ENCODE results near the gene SNAPC4. TPM values are rescaled to one million over a fixed set of nuclear protein-coding genes. Genes with fewer than 3 reads are reported as not detected.

SNAPC4 gene
- total and polyA plus RNA-seq, 4 donors: 6.8 to 12.4 (median 9.8) TPM

GRCh38 chr9:136432591-136432990, 32.6 kb upstream of the SNAPC4 start:
- peaks cover 2 to 8% (median 7%) of the 10 kb centered on the region in 5 donors for H3K4me1 ChIP-seq (ENCODE audit: control insufficient read depth in 5 of 5, insufficient read depth in 5 of 5, low read length in 5 of 5)
- no peaks in the 10 kb centered on the region for H3K27me3 ChIP-seq (ENCODE audit: control insufficient read depth in 3 of 3, insufficient read depth in 3 of 3, low read length in 2 of 3)
- peaks cover 0 to 41% (median 8%) of the 10 kb centered on the region in 4 donors for H3K36me3 ChIP-seq (ENCODE audit: control insufficient read depth in 4 of 4, insufficient read depth in 4 of 4, low read length in 4 of 4)
- DNase-seq: no peak
- no peak overlapping the region for H3K4me3 ChIP-seq
- TF ChIP-seq CTCF (IDR thresholded peaks at IDR 0.05; ENCODE audit: control extremely low read depth, extremely low read depth): no peak
- no peak overlapping the region for H3K9ac ChIP-seq (ENCODE audit: insufficient read depth in 1 of 2, low read length in 2 of 2)
- no peaks in the 10 kb centered on the region for H3K9me3 ChIP-seq (ENCODE audit: control insufficient read depth in 4 of 4, insufficient read depth in 3 of 4, low read length in 3 of 4)
- ATAC-seq (ENCODE audit: insufficient read depth, low FRiP score): no peak
- H3K27ac ChIP-seq (ENCODE audit: low read depth in 1 of 2, low read length in 1 of 2): no peak overlapping the region
- 90 to 95% methylated on average over 26 of the region's 26 CpGs for WGBS, 2 donors

DNA sequence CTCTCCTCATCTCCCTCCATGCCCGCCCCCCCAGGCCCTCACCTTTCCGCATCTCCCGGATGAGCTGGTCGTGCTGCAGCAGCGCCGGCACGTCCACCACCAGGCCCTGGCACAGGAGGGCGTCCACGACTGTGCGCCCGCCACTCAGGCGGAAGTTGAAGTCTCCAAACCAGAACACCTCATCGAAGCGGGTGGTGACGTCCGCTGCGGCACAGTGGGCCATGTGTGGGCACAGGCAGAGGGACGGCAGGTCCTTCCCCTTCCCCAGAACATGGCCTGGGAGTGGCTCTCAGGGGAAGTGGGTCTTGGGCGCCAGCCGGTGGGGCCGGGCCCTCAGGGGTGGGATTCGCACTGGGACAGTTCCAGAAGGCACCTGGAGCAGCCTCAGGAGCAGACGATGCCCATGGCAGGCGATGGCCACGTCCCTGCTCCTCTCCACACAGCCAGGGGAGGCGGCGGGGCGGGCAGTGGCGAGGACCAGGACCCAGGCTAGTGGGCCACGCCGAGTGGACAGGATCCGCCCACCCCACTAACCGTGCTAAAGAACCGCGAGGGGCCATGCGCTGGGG, 31.9 kb upstream of the SNAPC4 start:
- peaks cover 0 to 41% (median 4%) of the 10 kb centered on the region in 4 donors for H3K36me3 ChIP-seq (ENCODE audit: control insufficient read depth in 4 of 4, insufficient read depth in 4 of 4, low read length in 4 of 4)
- H3K4me3 ChIP-seq: no peak overlapping the region
- H3K27ac ChIP-seq (ENCODE audit: low read depth in 1 of 2, low read length in 1 of 2): no peak overlapping the region
- H3K27me3 ChIP-seq (ENCODE audit: control insufficient read depth in 3 of 3, insufficient read depth in 3 of 3, low read length in 2 of 3): no peaks in the 10 kb centered on the region
- no peak overlapping the region for H3K9ac ChIP-seq (ENCODE audit: insufficient read depth in 1 of 2, low read length in 2 of 2)
- peaks cover 0 to 1% (median under 1%) of the 10 kb centered on the region in 5 donors for H3K4me1 ChIP-seq (ENCODE audit: control insufficient read depth in 5 of 5, insufficient read depth in 5 of 5, low read length in 5 of 5)
- 94 to 95% methylated on average over 32 to 36 of the region's 36 CpGs for WGBS, 2 donors
- DNase-seq (no peak), ATAC-seq (ENCODE audit: insufficient read depth, low FRiP score) (no peak)
- H3K9me3 ChIP-seq (ENCODE audit: control insufficient read depth in 4 of 4, insufficient read depth in 3 of 4, low read length in 3 of 4): no peaks in the 10 kb centered on the region
- TF ChIP-seq CTCF (IDR thresholded peaks at IDR 0.05; ENCODE audit: control extremely low read depth, extremely low read depth): no peak

DNA sequence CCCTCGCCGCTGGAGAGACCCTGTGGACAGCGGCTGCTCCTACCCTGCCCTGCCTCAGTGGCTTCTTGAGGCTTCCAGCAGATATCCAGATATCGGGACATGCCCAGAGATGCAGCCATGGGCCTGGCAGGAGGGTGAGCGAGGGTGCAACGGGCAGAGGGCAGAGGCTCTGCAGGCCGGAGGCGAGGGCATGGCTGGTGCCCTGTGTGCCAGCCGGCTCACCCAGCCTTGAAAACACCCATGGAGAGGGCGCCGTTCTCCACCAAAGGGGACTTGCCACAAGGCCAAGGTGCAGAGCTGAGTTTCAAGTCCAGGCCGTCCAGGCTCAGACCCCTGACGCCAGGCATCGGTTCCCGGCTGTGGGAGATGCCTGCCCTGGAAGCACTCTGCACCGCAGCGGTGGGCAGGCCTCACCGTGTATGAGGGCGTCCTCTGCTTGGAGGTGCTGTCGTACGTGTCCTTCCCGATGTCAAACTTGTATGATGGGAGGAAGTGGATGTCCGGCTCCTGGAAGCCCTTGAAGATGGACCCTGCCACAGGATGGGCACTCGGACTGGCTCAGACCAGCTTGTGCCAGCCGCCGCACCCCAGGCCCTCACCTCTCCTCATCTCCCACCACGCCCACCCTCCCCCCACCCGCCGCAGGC, 30.7 kb upstream of the SNAPC4 start:
- H3K4me1 ChIP-seq (ENCODE audit: control insufficient read depth in 5 of 5, insufficient read depth in 5 of 5, low read length in 5 of 5): no peaks in the 10 kb centered on the region

More for the DNA sequence above, 30.7 kb upstream of the SNAPC4 start:
- no peak for TF ChIP-seq CTCF (IDR thresholded peaks at IDR 0.05; ENCODE audit: control extremely low read depth, extremely low read depth)
- Histone ChIP-seq H3K9me3 (ENCODE audit: control insufficient read depth in 4 of 4, insufficient read depth in 3 of 4, low read length in 3 of 4) (no peaks in the 10 kb centered on the region), H3K9ac (ENCODE audit: insufficient read depth in 1 of 2, low read length in 2 of 2) (no peak overlapping the region), H3K27me3 (ENCODE audit: control insufficient read depth in 3 of 3, insufficient read depth in 3 of 3, low read length in 2 of 3) (no peaks in the 10 kb centered on the region), H3K4me3 (no peak overlapping the region), H3K36me3 (ENCODE audit: control insufficient read depth in 4 of 4, insufficient read depth in 4 of 4, low read length in 4 of 4) (peaks cover 0 to 41% (median 4%) of the 10 kb centered on the region in 4 donors), H3K27ac (ENCODE audit: low read depth in 1 of 2, low read length in 1 of 2) (no peak overlapping the region)
- DNase-seq (no peak), ATAC-seq (ENCODE audit: insufficient read depth, low FRiP score) (no peak)
- 93 to 98% methylated on average over 28 of the region's 29 CpGs for WGBS, 2 donors

Measured in lung (tissue), 12 donors.